Kidney glomerular epithelial cell (primary cell): ENCODE measurements around the gene HNRNPAB.
"Not testable (repeated sequence)": the region's sequence is repeated elsewhere in the genome, so short reads cannot be mapped to it uniquely, and the experiment has no call there.

Experiments
- DNase-seq: peaks from one replicate; lab custom pipeline; 2025; lab: John Stamatoyannopoulos, UW

Gene HNRNPAB

GRCh38 chr5:178245389-178245788 is 41.1 kb downstream of the HNRNPAB start:
- DNase-seq: no peak

DNA sequence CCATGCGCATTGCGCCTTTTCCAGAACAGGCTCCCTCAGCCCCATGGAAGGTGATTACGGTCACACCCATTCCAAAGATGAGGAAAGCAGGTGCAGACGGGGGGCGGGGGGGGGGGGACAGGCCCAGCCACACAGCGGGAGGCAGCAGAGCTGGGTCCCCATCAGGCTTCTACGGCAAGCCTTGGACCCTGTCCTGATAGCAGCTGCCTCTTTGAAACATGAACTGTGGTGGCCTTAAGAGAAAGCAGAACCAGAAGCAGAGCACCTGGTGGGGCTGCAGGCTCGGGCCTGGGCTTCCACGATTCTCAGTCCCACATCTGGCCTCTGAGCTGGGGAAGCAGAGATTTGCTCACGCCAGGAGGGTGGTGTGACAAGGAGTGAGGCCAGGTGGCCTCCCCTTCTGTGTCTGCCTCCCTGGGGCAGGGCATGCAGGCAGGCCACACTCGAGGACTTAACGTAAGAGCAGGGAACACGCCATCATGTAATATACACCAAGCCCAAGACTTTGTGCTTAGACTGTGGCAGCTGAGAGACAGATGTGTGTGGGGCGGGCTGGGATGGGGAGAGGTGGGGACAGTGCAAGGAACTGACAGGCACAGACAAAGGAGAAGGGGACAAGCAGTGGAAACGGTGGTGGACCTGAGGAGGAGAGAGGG is 42.4 kb downstream of the HNRNPAB start:
- DNase-seq: no peak

DNA sequence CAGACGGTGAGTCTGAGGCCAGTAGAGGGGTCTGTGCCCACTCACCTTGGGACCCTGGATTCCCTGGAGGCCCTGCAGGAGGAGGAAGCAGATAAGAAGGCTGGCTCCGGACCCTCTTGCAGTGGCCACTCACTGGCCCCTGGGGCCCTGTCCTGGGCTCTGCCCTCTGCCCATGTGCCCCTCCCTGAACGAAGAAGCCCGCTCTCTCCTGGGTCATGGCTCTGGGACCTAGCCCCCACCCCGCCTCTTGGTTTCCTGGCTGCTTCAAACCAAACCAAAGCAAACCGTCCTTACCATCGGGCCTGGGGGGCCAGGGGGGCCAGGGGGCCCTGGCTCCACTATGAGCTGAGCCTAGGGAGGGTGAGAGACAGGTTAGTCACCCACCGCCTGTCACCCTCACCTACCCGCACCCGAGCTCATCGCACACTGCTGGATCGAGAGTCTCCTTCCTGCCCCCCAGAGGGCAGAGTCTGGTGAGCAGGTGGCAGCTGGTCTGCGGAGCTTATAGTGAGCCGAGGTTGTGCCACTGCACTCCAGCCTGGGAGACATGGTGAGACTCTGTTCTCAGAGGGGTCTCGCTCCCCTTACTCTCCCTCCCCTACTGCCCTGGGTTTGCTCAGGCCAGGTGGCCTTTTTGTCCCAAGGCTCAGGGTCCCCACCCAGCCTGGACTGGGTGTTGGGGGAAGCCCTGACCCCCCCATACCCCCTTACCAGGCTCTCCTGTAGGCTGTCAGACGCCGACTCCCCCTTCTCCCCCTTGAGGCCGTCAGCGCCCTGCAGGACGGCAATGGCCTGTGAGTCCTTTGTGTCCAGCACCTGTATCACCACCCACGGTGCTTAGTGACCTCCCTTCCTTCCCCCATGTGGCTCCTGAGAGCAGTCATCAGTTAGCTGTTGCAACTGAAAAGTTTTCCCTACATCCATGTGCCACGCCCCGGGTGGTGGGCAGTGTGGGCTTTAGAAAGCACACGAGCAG is 43.4 kb downstream of the HNRNPAB start:
- no peak for DNase-seq

- DNase-seq: no peak
Observed at GRCh38 chr5:178248750-178249149, 44.4 kb downstream of the HNRNPAB start.

DNA sequence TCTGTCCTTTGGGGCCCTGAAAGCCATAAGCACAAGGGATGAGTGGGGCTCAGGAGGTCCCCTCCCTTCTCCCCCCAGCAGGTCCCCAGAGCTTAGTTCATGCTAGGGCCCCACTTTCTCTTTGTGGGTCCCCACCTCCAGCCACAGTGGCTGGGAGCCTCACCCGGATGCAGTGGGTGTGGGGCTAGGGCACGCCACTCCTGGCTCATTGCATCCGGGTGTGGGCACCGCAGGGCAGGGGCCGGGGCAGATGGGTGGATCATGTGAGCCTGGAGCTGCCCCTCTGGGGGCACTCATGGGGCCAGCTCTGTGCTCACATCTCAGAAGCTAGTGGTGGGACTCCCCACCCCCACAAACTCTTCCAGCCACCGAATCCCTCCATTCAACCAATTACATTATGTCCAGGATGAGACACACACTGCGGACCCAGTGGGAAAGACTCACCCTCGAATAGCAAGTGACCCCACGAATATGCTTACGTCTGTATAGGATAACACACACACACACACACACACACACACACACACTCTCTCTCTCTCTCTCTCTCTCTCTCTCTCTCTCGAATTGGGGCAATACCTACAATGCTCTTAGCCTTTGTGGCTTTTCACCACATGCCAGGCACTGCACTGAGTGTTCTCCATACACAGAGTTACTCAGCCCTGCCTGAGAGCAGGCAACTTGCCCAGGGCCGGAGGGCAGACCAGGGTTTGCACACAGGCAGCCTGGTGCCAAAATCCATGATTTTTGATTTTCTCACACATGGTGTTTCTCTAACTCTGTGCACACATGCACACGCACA is 45.1 kb downstream of the HNRNPAB start:
- no peak for DNase-seq

DNA sequence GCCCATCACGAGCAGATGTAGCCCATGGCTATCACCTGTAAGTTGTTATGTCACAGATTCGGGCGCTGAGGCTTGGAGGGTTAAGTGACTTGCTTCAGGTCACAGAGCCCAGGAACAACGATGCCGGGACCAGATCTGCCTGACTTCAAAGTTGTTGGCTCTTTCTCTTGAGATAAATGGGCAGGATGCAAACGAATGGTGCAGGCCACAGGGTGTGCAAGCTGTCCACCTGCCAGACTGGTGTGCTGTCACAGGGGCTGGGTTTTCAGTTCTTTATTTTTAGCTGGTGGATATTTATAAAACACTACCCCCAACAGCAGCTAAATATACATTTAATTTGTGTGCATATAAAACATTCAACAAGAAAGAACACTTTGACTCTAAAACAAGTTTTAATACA is 45.9 kb downstream of the HNRNPAB start:
- no peak for DNase-seq

DNA sequence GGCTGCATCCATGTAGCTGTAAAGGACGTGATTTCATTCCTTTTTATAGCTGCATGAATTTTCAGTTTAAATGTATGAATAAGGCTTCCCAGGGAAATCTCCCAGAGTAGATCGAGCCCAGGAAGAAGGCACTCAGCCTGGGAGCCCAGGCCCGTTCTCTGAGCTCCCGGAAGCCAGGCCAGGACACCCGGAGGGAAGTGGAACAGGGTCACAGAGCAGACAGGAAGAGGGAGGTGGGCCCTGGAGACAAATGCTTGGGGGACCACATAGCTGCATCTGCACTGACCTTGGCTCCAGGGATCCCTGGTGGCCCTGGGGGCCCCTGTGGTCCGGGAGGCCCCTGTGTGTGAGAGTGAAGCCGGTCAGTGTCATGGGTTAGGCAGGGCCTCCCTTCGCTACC is 47.9 kb downstream of the HNRNPAB start:
- no peak for DNase-seq

- not testable (repeated sequence) for DNase-seq
Observed at GRCh38 chr5:178253632-178254031, 49.3 kb downstream of the HNRNPAB start.

- DNase-seq: no peak
Observed at GRCh38 chr5:178256746-178257145, 52.4 kb downstream of the HNRNPAB start.

DNA sequence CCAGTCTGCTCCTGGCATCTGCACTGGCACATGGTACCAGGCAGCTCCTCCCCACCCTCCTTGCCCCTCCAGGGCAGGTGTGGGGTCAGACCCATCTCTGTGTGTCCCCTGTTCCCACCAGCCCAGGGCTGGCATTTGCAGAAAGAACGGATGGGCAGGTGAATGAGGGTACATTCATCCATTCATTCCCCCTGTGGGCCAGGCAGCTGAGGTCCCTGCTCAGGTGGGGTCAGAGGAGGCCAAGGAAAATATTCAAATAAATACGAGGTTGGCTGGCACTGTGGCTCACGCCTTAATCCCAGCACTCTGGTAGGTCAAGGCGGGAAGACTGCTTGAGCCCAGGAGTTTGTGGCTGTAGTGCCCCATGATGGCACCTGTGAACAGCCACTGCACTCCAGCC is 53.3 kb downstream of the HNRNPAB start:
- DNase-seq: no peak

GRCh38 chr5:178259623-178260536 is 55.5 kb downstream of the HNRNPAB start:
- DNase-seq: no peak
